WTC11 (cell line): ENCODE data around the gene DPYSL4. TPM values are rescaled to one million over a fixed set of nuclear protein-coding genes. Genes with fewer than 3 reads are reported as not detected.

Experiments
- ATAC-seq: fragments of 200-7000 bp; cut with Tn5 transposase; 2 replicates; pipeline ENCODE4 v1.10.0; 2021; ENCODE audit warnings: mild to moderate bottlenecking, moderate library complexity
- CTCF ChIA-PET: fragments of 300-600 bp; sonication (Branson Sonifier 250); formaldehyde crosslinking; loops from one replicate; lab custom pipeline; 2021; ENCODE audit warnings: antibody characterized with exemption; lab: Charles Lee
- POLR2A ChIA-PET: fragments of 350-600 bp; sonication (Branson Sonifier 250); formaldehyde crosslinking; loops from one replicate; lab custom pipeline; 2021; ENCODE audit warnings: antibody characterized with exemption; lab: Charles Lee
- DNase-seq: peaks from one replicate; pipeline ENCODE4 v3.0.0; 2021; ENCODE audit warnings: low spot score
- H3K27ac Mint-ChIP-seq: 2 replicates; pipeline ENCODE4 v1.8.0; 2021; ENCODE audit warnings: mixed read lengths
- H3K27me3 Mint-ChIP-seq: 2 replicates; pipeline ENCODE4 v1.8.0; 2021; ENCODE audit warnings: low read depth, mild to moderate bottlenecking, moderate library complexity, mixed read lengths
- H3K36me3 Mint-ChIP-seq: 2 replicates; pipeline ENCODE4 v1.8.0; 2021; ENCODE audit warnings: mixed read lengths
- H3K4me1 Mint-ChIP-seq: 2 replicates; pipeline ENCODE4 v1.8.0; 2022; ENCODE audit warnings: mixed read lengths
- H3K4me3 Mint-ChIP-seq: 2 replicates; pipeline ENCODE4 v1.8.0; 2021; ENCODE audit warnings: mild to moderate bottlenecking, moderate library complexity, mixed read lengths
- H3K9me3 Mint-ChIP-seq: 2 replicates; pipeline ENCODE4 v1.8.0; 2021; ENCODE audit warnings: mixed read lengths
- CBFB ChIP-seq: sonication (generic); formaldehyde crosslinking; IDR thresholded peaks from 2 replicates; pipeline ENCODE4 v1.8.1; 2022; ENCODE audit warnings: mild to moderate bottlenecking, low read depth, missing genetic modification reagents
- CREB1 ChIP-seq: sonication (generic); formaldehyde crosslinking; IDR thresholded peaks from 2 replicates; pipeline ENCODE4 v1.8.0; 2023; ENCODE audit warnings: mild to moderate bottlenecking, missing genetic modification reagents
- ELF4 ChIP-seq: sonication (generic); formaldehyde crosslinking; IDR thresholded peaks from 2 replicates; pipeline ENCODE4 v1.8.1; 2022; ENCODE audit warnings: low read depth, mild to moderate bottlenecking, moderate library complexity, missing genetic modification reagents
- ETV6 ChIP-seq: sonication (generic); formaldehyde crosslinking; IDR thresholded peaks from 2 replicates; pipeline ENCODE4 v1.8.1; 2022; ENCODE audit warnings: mild to moderate bottlenecking, missing genetic modification reagents
- FOXJ3 ChIP-seq: sonication (generic); formaldehyde crosslinking; IDR thresholded peaks from 2 replicates; pipeline ENCODE4 v1.9.0; 2021; ENCODE audit warnings: missing genetic modification reagents, mild to moderate bottlenecking, borderline replicate concordance
- FOXP1 ChIP-seq: sonication (generic); formaldehyde crosslinking; IDR thresholded peaks from 2 replicates; pipeline ENCODE4 v1.8.0; 2022; ENCODE audit warnings: missing genetic modification reagents, mild to moderate bottlenecking, moderate library complexity, borderline replicate concordance
- HMGXB4 ChIP-seq: sonication (generic); formaldehyde crosslinking; IDR thresholded peaks from 2 replicates; pipeline ENCODE4 v1.8.1; 2023; ENCODE audit warnings: mild to moderate bottlenecking, moderate library complexity, missing genetic modification reagents
- IRF2 ChIP-seq: sonication (generic); formaldehyde crosslinking; IDR thresholded peaks from 2 replicates; pipeline ENCODE4 v1.8.0; 2022; ENCODE audit warnings: low read depth, missing genetic modification reagents, borderline replicate concordance
- MXD4 ChIP-seq: fragments of 250-450 bp; sonication (Bioruptor Pico); IDR thresholded peaks from 2 replicates; pipeline ENCODE4 v1.8.0; 2021; ENCODE audit warnings: mild to moderate bottlenecking, moderate library complexity, borderline replicate concordance
- PRDM15 ChIP-seq: sonication (generic); formaldehyde crosslinking; IDR thresholded peaks from 2 replicates; pipeline ENCODE4 v1.8.0; 2022; ENCODE audit warnings: missing genetic modification reagents
- SMAD4 ChIP-seq: sonication (generic); formaldehyde crosslinking; IDR thresholded peaks from 2 replicates; pipeline ENCODE4 v1.8.0; 2022; ENCODE audit warnings: mild to moderate bottlenecking, missing genetic modification reagents
- TCF7 ChIP-seq: sonication (generic); formaldehyde crosslinking; IDR thresholded peaks from 2 replicates; pipeline ENCODE4 v1.8.0; 2022; ENCODE audit warnings: mild to moderate bottlenecking, low read depth, missing genetic modification reagents, moderate library complexity
- ZMAT4 ChIP-seq: fragments of 250-450 bp; sonication (Bioruptor Pico); IDR thresholded peaks from 2 replicates; pipeline ENCODE4 v1.9.0; 2021; ENCODE audit warnings: mild to moderate bottlenecking
- ZNF532 ChIP-seq: fragments of 250-450 bp; sonication (Bioruptor Pico); IDR thresholded peaks from 2 replicates; pipeline ENCODE4 v1.9.0; 2021; ENCODE audit warnings: mild to moderate bottlenecking, borderline replicate concordance
- total RNA-seq: library from RNA; stranded (reverse); gene quantifications from 3 replicates; pipeline ENCODE4 v1.2.3, GENCODE V29; 2021
- TF ChIP-seq, protein P1 (sequence below): sonication (generic); formaldehyde crosslinking; IDR thresholded peaks from 2 replicates; pipeline ENCODE4 v1.8.0; 2022; ENCODE audit warnings: mild to moderate bottlenecking, missing genetic modification reagents
- TF ChIP-seq, protein P2 (sequence below): fragments of 250-450 bp; sonication (Bioruptor Pico); IDR thresholded peaks from 2 replicates; pipeline ENCODE4 v1.9.0; 2021; ENCODE audit warnings: moderate library complexity, mild to moderate bottlenecking, inconsistent platforms, borderline replicate concordance
- TF ChIP-seq, protein P3 (sequence below): sonication (generic); formaldehyde crosslinking; IDR thresholded peaks from 2 replicates; pipeline ENCODE4 v1.8.1; 2022; ENCODE audit warnings: low read depth, missing genetic modification reagents, borderline replicate concordance

Gene DPYSL4
- total RNA-seq, 1 experiment from 2014 or later, result 17.0 TPM

DNA sequence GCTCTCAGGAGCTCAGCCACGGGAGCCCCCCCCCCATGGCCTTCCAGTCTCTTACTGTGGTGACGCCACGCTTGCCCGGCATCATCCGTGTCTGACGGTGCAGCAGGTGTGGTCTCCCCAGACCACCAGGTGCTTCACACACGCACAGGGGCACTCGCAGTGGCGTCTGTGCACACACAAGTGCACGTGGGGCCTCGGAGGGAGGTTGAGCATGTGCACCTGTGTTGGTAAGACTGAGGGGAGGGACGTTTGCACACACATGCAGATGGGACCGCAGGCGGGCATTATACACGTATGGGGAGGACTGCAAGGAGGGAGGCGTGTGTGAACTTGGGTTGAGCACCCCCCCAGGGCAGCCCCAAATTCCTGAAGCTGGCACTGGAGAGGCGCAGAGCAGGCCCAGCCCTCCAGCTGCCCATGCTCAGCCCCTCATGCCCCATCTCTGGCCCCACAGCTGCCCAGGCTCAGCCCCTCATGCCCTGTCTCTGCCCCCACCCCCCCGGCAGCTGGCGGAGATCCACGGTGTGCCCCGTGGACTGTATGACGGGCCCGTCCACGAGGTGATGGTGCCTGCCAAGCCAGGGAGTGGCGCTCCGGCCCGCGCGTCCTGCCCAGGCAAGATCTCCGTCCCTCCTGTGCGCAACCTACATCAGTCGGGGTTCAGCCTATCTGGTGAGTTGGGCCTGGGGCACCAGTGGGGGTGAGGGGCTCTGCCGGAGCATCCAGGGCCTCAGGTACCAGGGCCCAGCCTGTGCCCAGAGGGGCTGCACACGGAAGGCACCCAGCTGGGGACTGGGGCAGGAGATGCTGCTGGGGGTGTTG, 16.7 kb downstream of the DPYSL4 start (continued):
- no peak for TF ChIP-seq PRDM15 (CRISPR knock-in tag)
- TF ChIP-seq, all 79 proteins: peak for 0

DNA sequence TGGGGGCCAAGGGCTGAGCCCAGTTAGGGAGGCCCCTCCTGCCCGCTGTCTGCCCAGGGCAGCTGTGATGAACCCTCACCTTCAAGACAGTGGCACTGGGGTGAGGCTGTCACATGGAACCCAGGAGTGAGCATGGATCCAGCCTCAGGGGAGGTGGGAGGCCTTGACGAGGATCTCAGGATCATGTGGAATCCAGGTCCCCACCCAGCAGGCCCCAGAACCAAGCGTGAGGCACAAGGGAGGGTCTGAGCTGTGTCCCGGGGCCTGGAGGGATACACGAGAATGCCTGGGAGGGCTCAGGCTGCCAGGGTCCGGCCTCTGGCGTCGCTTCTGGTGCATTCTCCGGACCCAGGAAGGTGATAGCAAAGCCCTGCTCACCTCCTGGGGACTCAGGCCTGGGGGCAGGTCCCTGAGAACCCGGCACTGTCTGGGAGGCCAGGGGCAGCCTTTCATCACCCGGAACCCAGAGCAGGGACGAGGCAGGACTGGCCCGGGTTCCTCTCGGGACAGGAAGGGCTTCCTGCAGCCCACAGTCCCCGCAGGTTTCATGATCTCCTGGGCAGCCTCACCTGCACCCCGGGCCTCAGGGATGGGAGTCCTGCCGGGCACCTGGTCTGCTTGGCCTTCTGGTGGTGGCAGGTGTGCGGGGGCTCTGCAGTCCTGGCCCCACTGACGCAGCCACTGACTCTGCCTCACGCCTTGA, 17.5 kb downstream of the DPYSL4 start:
- TF ChIP-seq ELF4 (CRISPR knock-in tag) (no peak), FOXJ3 (CRISPR knock-in tag) (no peak), HMGXB4 (no peak), FOXP1 (CRISPR knock-in tag) (no peak), ETV6 (CRISPR knock-in tag) (no peak), CREB1 (CRISPR knock-in tag) (no peak), ZMAT4 (CRISPR knock-in tag) (no peak), MXD4 (CRISPR knock-in tag) (no peak), CBFB (CRISPR knock-in tag) (no peak), SMAD4 (CRISPR knock-in tag) (no peak), IRF2 (no peak), ZNF532 (CRISPR knock-in tag) (no peak), TCF7 (CRISPR knock-in tag) (no peak)
- TF ChIP-seq, protein P1, sequence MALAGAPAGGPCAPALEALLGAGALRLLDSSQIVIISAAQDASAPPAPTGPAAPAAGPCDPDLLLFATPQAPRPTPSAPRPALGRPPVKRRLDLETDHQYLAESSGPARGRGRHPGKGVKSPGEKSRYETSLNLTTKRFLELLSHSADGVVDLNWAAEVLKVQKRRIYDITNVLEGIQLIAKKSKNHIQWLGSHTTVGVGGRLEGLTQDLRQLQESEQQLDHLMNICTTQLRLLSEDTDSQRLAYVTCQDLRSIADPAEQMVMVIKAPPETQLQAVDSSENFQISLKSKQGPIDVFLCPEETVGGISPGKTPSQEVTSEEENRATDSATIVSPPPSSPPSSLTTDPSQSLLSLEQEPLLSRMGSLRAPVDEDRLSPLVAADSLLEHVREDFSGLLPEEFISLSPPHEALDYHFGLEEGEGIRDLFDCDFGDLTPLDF (CRISPR knock-in tag), result no peak
- TF ChIP-seq, protein P2, sequence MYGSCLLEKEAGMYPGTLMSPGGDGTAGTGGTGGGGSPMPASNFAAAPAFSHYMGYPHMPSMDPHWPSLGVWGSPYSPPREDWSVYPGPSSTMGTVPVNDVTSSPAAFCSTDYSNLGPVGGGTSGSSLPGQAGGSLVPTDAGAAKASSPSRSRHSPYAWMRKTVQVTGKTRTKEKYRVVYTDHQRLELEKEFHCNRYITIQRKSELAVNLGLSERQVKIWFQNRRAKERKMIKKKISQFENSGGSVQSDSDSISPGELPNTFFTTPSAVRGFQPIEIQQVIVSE (CRISPR knock-in tag), result no peak
- TF ChIP-seq, protein P3, sequence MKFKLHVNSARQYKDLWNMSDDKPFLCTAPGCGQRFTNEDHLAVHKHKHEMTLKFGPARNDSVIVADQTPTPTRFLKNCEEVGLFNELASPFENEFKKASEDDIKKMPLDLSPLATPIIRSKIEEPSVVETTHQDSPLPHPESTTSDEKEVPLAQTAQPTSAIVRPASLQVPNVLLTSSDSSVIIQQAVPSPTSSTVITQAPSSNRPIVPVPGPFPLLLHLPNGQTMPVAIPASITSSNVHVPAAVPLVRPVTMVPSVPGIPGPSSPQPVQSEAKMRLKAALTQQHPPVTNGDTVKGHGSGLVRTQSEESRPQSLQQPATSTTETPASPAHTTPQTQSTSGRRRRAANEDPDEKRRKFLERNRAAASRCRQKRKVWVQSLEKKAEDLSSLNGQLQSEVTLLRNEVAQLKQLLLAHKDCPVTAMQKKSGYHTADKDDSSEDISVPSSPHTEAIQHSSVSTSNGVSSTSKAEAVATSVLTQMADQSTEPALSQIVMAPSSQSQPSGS (CRISPR knock-in tag), result no peak
- CTCF ChIA-PET, result interaction anchor here (1.8 kb wide), 1 partner anchor 450 kb away, joined by 3 read pairs; no protein-coding TSS in a partner anchor
- POLR2A ChIA-PET, result no interaction called here
- DNase-seq (no peak), ATAC-seq (no peak)
- Mint-ChIP-seq H3K9me3 (no peaks in the 10 kb centered on the region), H3K27ac (no peak overlapping the region), H3K36me3 (no peaks in the 10 kb centered on the region), H3K27me3 (no peaks in the 10 kb centered on the region), H3K4me3 (no peak overlapping the region), H3K4me1 (no peaks in the 10 kb centered on the region)
